Measurements from ENCODE around the gene MFGE8.

The MFGE8 gene

GRCh38 chr15:88920186-88920891, 7.2 kb upstream of the MFGE8 start:
- no peaks in the 10 kb centered on the region for H3K79me2 ChIP-seq (ENCODE audit: insufficient read depth, low read length)
- H3K27me3 ChIP-seq (ENCODE audit: low read length): no peaks in the 10 kb centered on the region
- H4K20me1 ChIP-seq (ENCODE audit: low read depth, low read length): no peaks in the 10 kb centered on the region
- H3K36me3 ChIP-seq (ENCODE audit: low read length): no peaks in the 10 kb centered on the region
- H3K9ac ChIP-seq (ENCODE audit: low read length): no peak overlapping the region
- no peaks in the 10 kb centered on the region for H3F3A ChIP-seq (ENCODE audit: insufficient read depth)
- no peak overlapping the region for H3K27ac ChIP-seq (ENCODE audit: low read depth, low read length)
- no peak overlapping the region for H3K4me2 ChIP-seq (ENCODE audit: low read depth, low read length, poor library complexity, severe bottlenecking)
- H3K9me3 ChIP-seq (ENCODE audit: insufficient read depth, low read length): no peaks in the 10 kb centered on the region
- TF ChIP-seq EZH2phosphoT487 (conservative IDR thresholded peaks at IDR 0.05; ENCODE audit: low read length) (no peak), CTCF (IDR thresholded peaks at IDR 0.05; ENCODE audit: insufficient read depth, low read length, poor library complexity, severe bottlenecking) (no peak)
- no peak overlapping the region for H2AFZ ChIP-seq (ENCODE audit: low read depth, low read length, severe bottlenecking)
- no peak overlapping the region for H3K4me3 ChIP-seq (ENCODE audit: insufficient read depth, low read length, poor library complexity, severe bottlenecking)
- H3K9me2 ChIP-seq (replicated peaks; ENCODE audit: insufficient read depth, low read length): no peaks in the 10 kb centered on the region

- Histone ChIP-seq H3K9me3 (ENCODE audit: insufficient read depth, low read length) (no peaks in the 10 kb centered on the region), H3K4me3 (ENCODE audit: insufficient read depth, low read length, poor library complexity, severe bottlenecking) (no peak overlapping the region), H3K36me3 (ENCODE audit: low read length) (no peaks in the 10 kb centered on the region), H3K4me2 (ENCODE audit: low read depth, low read length, poor library complexity, severe bottlenecking) (no peak overlapping the region), H3K9me2 (replicated peaks; ENCODE audit: insufficient read depth, low read length) (no peaks in the 10 kb centered on the region), H3K27me3 (ENCODE audit: low read length) (no peaks in the 10 kb centered on the region), H2AFZ (ENCODE audit: low read depth, low read length, severe bottlenecking) (no peak overlapping the region), H4K20me1 (ENCODE audit: low read depth, low read length) (no peaks in the 10 kb centered on the region), H3K27ac (ENCODE audit: low read depth, low read length) (no peak overlapping the region), H3F3A (ENCODE audit: insufficient read depth) (no peaks in the 10 kb centered on the region), H3K9ac (ENCODE audit: low read length) (no peak overlapping the region), H3K79me2 (ENCODE audit: insufficient read depth, low read length) (no peaks in the 10 kb centered on the region)
- TF ChIP-seq CTCF (IDR thresholded peaks at IDR 0.05; ENCODE audit: insufficient read depth, low read length, poor library complexity, severe bottlenecking): no peak
- no peak for TF ChIP-seq EZH2phosphoT487 (conservative IDR thresholded peaks at IDR 0.05; ENCODE audit: low read length)
Observed at GRCh38 chr15:88918738-88919137, 5.6 kb upstream of the MFGE8 start.

GRCh38 chr15:88917760-88918159, 4.6 kb upstream of the MFGE8 start:
- Histone ChIP-seq H3K27ac (ENCODE audit: low read depth, low read length) (no peak overlapping the region), H3K4me3 (ENCODE audit: insufficient read depth, low read length, poor library complexity, severe bottlenecking) (no peak overlapping the region), H3K9me3 (ENCODE audit: insufficient read depth, low read length) (no peaks in the 10 kb centered on the region), H2AFZ (ENCODE audit: low read depth, low read length, severe bottlenecking) (no peak overlapping the region), H3F3A (ENCODE audit: insufficient read depth) (no peaks in the 10 kb centered on the region), H3K9me2 (replicated peaks; ENCODE audit: insufficient read depth, low read length) (no peaks in the 10 kb centered on the region), H3K4me2 (ENCODE audit: low read depth, low read length, poor library complexity, severe bottlenecking) (no peak overlapping the region), H3K27me3 (ENCODE audit: low read length) (no peaks in the 10 kb centered on the region), H3K9ac (ENCODE audit: low read length) (no peak overlapping the region), H3K36me3 (ENCODE audit: low read length) (no peaks in the 10 kb centered on the region), H3K79me2 (ENCODE audit: insufficient read depth, low read length) (no peaks in the 10 kb centered on the region), H4K20me1 (ENCODE audit: low read depth, low read length) (no peaks in the 10 kb centered on the region)
- TF ChIP-seq EZH2phosphoT487 (conservative IDR thresholded peaks at IDR 0.05; ENCODE audit: low read length) (no peak), CTCF (IDR thresholded peaks at IDR 0.05; ENCODE audit: insufficient read depth, low read length, poor library complexity, severe bottlenecking) (no peak)
